Activated CD8-positive, alpha-beta memory T cell treated with anti-CD3 and anti-CD28 coated beads, Interleukin-2, amount 50 U/mL, for 48 hours (primary cell): ENCODE results near the gene TMEM52B.

ENCODE experiments used
- DNase-seq: peaks from one replicate; pipeline ENCODE4 v3.0.0-alpha.2; 2020

The TMEM52B gene

GRCh38 chr12:10178821-10179220 is at the start of gene TMEM52B:
Gene TMEM52B, plus strand, starts transcription at chr12:10179032. Its CDS starts 543 bp downstream, at chr12:10179575.
- no peak for DNase-seq

- DNase-seq, result no peak
Observed at GRCh38 chr12:10130042-10130441, 48.8 kb upstream of the TMEM52B start, which contains the start of gene CLEC7A. Gene CLEC7A, minus strand, starts transcription at chr12:10130199. Its CDS starts 117 bp downstream, at chr12:10130082.

- no peak for DNase-seq
Observed at GRCh38 chr12:10131111-10131690, 47.6 kb upstream of the TMEM52B start.

- no peak for DNase-seq
Observed at GRCh38 chr12:10132850-10133370, 45.9 kb upstream of the TMEM52B start.

- DNase-seq, result no peak
Observed at GRCh38 chr12:10135126-10135525, 43.7 kb upstream of the TMEM52B start.

- DNase-seq, result no peak
Observed at GRCh38 chr12:10136637-10137205, 42.1 kb upstream of the TMEM52B start.

GRCh38 chr12:10140001-10140400 is 38.8 kb upstream of the TMEM52B start:
- DNase-seq, result no peak

- DNase-seq, result no peak
Observed at GRCh38 chr12:10142976-10143589, 35.7 kb upstream of the TMEM52B start.

GRCh38 chr12:10147714-10148403 is 31.0 kb upstream of the TMEM52B start:
- no peak for DNase-seq

- no peak for DNase-seq
Observed at GRCh38 chr12:10151621-10152020, 27.2 kb upstream of the TMEM52B start.

GRCh38 chr12:10153271-10154144 is 25.3 kb upstream of the TMEM52B start:
- DNase-seq, result peak; percentile 84

GRCh38 chr12:10154145-10154496 is 24.7 kb upstream of the TMEM52B start:
- no peak for DNase-seq

GRCh38 chr12:10155966-10156365 is 22.9 kb upstream of the TMEM52B start:
- no peak for DNase-seq

GRCh38 chr12:10158406-10158805 is 20.4 kb upstream of the TMEM52B start:
- DNase-seq, result no peak

GRCh38 chr12:10159280-10159679 is 19.6 kb upstream of the TMEM52B start:
- DNase-seq, result no peak

- DNase-seq, result no peak
Observed at GRCh38 chr12:10160617-10161385, 18.0 kb upstream of the TMEM52B start.

GRCh38 chr12:10163084-10163483 is 15.7 kb upstream of the TMEM52B start:
- DNase-seq, result no peak

GRCh38 chr12:10165421-10165820 is 13.4 kb upstream of the TMEM52B start:
- DNase-seq, result no peak

GRCh38 chr12:10167599-10167998 is 11.2 kb upstream of the TMEM52B start:
- no peak for DNase-seq

- DNase-seq, result no peak
Observed at GRCh38 chr12:10169104-10169503, 9.7 kb upstream of the TMEM52B start.

GRCh38 chr12:10170216-10170615 is 8.6 kb upstream of the TMEM52B start:
- no peak for DNase-seq
